Measurements from ENCODE around the gene CRKL. TPM values are rescaled to one million over a fixed set of nuclear protein-coding genes. Genes with fewer than 3 reads are reported as not detected.

The CRKL gene
- total RNA-seq, 4 donors from 2014 or later, result 38.5 to 47.8 (median 42.1) TPM

- Histone ChIP-seq H3K4me1 (peaks cover 7 to 28% of the 10 kb centered on the region in 2 donors), H3K4me3 (replicated peaks in 1 of 3) (no peak overlapping the region), H3K9me3 (no peaks in the 10 kb centered on the region), H3K27ac (no peak overlapping the region), H3K36me3 (no peaks in the 10 kb centered on the region), H3K27me3 (no peaks in the 10 kb centered on the region)
- intact Hi-C loops (cut with DNase I), result no loop called here
- DNase-seq, result no peak
- WGBS, 2 donors, result 98% methylated on average over 8 of the region's 8 CpGs
- TF ChIP-seq POLR2A (IDR thresholded peaks at IDR 0.05), result no peak
- TF ChIP-seq CTCF (IDR thresholded peaks at IDR 0.05), result no peak
Observed at GRCh38 chr22:20943104-20943933, 26.1 kb downstream of the CRKL start.

GRCh38 chr22:20944042-20944441, 26.8 kb downstream of the CRKL start:
- H3K4me1 ChIP-seq, result peaks cover 7 to 27% of the 10 kb centered on the region in 2 donors
- H3K27ac ChIP-seq, result no peak overlapping the region
- H3K4me3 ChIP-seq (replicated peaks in 1 of 3), result no peak overlapping the region
- TF ChIP-seq CTCF (IDR thresholded peaks at IDR 0.05) (no peak), POLR2A (IDR thresholded peaks at IDR 0.05) (no peak)
- intact Hi-C loops (cut with DNase I), result no loop called here
- DNase-seq, result no peak
- WGBS, 2 donors, result 20 to 33% methylated on average over 1 of the region's 1 CpG
- H3K9me3 ChIP-seq, result no peaks in the 10 kb centered on the region
- H3K36me3 ChIP-seq, result no peaks in the 10 kb centered on the region
- no peaks in the 10 kb centered on the region for H3K27me3 ChIP-seq

GRCh38 chr22:20945578-20945934, 28.3 kb downstream of the CRKL start:
- DNase-seq, result no peak
- no peaks in the 10 kb centered on the region for H3K9me3 ChIP-seq
- intact Hi-C loops (cut with DNase I), result no loop called here
- H3K4me3 ChIP-seq (replicated peaks in 1 of 3), result no peak overlapping the region
- peaks cover 6 to 16% of the 10 kb centered on the region in 2 donors for H3K4me1 ChIP-seq
- H3K27ac ChIP-seq, result no peak overlapping the region
- WGBS, 2 donors, result 88 to 98% methylated on average over 2 of the region's 2 CpGs
- H3K27me3 ChIP-seq, result no peaks in the 10 kb centered on the region
- TF ChIP-seq CTCF (IDR thresholded peaks at IDR 0.05), result no peak
- TF ChIP-seq POLR2A (IDR thresholded peaks at IDR 0.05), result no peak
- H3K36me3 ChIP-seq, result peaks cover 4 to 6% of the 10 kb centered on the region in 2 donors

GRCh38 chr22:20946080-20946986, 29.1 kb downstream of the CRKL start:
- Histone ChIP-seq H3K4me3 (replicated peaks in 1 of 3) (no peak overlapping the region), H3K9me3 (no peaks in the 10 kb centered on the region), H3K4me1 (peaks cover 0 to 11% of the 10 kb centered on the region in 2 donors), H3K27me3 (no peaks in the 10 kb centered on the region), H3K27ac (no peak overlapping the region), H3K36me3 (peaks cover 7 to 13% of the 10 kb centered on the region in 2 donors)
- intact Hi-C loops (cut with DNase I), result no loop called here
- no peak for TF ChIP-seq CTCF (IDR thresholded peaks at IDR 0.05)
- no peak for TF ChIP-seq POLR2A (IDR thresholded peaks at IDR 0.05)
- no peak for DNase-seq
- WGBS, 2 donors, result 75 to 83% methylated on average over 7 of the region's 7 CpGs
